Dermis lymphatic vessel endothelial cell (primary cell): Measurements from ENCODE around the gene BTD. TPM values are rescaled to one million over a fixed set of nuclear protein-coding genes. Genes with fewer than 3 reads are reported as not detected.

ENCODE experiments used
- total RNA-seq: library from RNA; depleted of rRNA; stranded (reverse); fragments of >200 nt; gene quantifications from 2 replicates; pipeline ENCODE4 v1.2.1, GENCODE V29; 2014

BTD gene, protein sequence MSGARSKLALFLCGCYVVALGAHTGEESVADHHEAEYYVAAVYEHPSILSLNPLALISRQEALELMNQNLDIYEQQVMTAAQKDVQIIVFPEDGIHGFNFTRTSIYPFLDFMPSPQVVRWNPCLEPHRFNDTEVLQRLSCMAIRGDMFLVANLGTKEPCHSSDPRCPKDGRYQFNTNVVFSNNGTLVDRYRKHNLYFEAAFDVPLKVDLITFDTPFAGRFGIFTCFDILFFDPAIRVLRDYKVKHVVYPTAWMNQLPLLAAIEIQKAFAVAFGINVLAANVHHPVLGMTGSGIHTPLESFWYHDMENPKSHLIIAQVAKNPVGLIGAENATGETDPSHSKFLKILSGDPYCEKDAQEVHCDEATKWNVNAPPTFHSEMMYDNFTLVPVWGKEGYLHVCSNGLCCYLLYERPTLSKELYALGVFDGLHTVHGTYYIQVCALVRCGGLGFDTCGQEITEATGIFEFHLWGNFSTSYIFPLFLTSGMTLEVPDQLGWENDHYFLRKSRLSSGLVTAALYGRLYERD
- 39.7 and 53.5 TPM in 2 replicates for total RNA-seq

DNA sequence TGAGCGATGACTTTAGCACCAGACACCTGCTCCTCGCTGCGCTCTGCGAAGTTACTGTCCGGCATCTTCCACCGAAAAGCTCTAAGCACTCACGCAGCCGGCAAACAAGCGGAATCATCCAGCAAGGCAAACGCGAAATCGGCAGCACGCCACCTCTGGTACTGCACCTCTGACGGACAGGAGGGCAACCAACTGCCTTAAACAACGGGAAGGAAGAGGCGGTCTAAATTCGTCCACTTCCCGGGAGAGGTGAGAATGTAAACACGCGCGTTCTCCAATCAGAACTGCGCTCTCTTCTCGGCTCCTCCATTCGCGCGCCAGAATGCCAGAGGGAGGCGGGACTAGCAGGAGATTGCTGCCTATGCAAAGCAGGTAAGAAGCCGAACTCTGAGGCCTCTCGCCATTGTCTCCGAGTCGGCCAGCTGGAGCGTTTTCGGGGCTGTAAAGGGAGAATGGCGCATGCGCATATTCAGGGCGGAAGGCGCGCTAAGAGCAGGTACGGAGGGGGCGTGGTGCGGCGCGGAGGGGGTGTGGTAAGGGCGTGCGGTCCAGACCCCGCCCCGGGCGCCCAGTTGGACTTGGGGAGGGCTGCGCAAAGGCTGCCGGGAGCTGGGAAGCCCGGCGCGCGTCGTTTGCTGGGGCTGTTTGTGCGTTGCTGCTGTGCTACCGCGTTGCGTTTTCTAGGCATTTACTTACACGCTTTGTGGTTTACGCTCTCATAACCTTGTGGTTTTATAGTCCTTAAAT is at the start of gene BTD, which contains the start of gene HACL1:
TSS of gene BTD (plus strand) at position 347 of the 747 bp plus-strand sequence. CDS start 33,695 bp downstream, outside the sequence.
TSS of gene HACL1 (minus strand) at position 171 of the 747 bp plus-strand sequence. CDS start at position 65, 106 bp downstream.

Other genes with a start within 250 kb of the BTD start
- gene METTL6, start 174.2 kb upstream of the BTD start, total RNA-seq: 18.4 and 24.0 TPM in 2 replicates
- gene EAF1, start 174.1 kb upstream of the BTD start, total RNA-seq: 13.5 and 16.2 TPM in 2 replicates
- gene COLQ, start 80.0 kb upstream of the BTD start, total RNA-seq: 0.43 and 0.98 TPM in 2 replicates
- gene HACL1, start 176 bp upstream of the BTD start, total RNA-seq: 29.0 and 32.6 TPM in 2 replicates
- gene ANKRD28, start 196.2 kb downstream of the BTD start, total RNA-seq: 54.0 and 72.7 TPM in 2 replicates